Measurements from ENCODE around the gene MAPK6.

MAPK6 gene

GRCh38 chr15:52107238-52107637, 88.2 kb downstream of the MAPK6 start:
- DNase-seq = no peak

DNA sequence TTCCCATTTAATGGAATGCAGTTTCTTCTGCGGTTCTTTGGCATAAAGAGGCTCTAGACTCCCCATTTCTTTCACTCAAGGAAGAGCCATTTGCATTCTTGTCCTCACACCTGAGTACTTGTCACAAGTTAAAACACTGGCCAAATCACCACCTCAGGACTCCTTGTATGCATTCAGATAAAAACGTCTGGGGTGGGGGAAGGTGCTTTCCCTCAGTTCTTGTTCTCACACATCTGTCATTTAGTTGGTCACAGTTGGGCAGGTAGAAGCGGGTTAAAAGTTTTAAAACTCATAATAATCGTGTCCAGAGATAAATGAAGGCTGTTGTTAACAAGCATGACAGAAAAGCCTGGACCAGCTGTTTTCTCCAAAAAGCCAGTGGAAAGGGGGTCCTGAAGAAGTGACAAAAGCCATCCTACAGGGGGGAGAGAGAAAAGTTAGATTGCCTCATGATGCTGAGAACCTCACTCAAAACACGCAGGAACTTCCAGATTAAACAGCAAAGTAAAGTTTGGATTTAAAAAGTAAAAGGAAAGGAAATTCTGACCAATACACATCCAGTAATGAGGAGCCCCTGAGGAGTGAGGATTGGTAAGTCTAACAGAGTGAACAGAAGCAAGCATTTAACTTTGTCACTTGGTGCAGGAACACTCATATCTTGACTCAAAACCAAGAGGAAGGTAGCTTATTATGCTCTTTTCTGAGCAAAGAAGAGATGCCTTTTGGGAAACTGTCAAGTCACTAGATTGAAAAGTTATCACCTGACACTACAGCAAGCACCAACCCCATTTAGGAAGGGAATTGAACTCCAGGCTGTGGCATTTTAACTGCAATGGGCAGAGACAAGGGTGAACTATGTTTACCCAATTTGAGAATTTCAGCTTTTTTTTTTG, 90.8 kb downstream of the MAPK6 start:
- DNase-seq = no peak

DNA sequence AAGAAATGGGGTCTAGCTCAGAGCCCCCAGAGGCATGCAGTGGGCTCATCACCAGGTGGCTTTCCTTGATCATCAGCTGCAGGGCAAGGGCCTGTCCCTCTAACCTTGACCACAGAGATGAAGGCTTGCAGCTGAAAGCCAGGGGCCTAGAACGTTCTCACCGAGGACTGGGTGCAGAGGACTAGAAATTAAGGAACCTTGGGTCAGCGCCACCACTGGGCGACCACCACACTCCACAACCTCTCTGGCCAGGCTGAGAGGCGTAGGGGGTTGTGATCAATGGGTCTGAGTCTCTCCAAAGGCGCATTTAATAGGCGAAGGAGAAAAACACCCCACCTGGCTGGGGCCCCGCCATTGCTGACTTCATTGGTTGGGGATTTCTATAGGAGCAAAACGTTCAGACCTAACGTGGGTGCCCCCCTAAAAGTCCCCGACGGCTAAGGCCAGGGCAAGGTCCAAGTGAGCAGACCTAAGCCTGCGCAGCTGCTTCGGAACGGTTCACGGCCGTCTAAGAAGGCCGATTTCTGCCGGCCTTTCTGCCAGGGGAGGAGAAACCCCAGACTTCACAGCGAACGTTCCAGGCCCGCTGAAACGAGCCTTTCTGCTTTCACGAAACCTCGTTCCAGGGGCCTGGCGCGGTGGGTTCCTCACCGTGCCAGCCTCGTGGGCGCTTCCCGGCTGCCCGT, 92.6 kb downstream of the MAPK6 start:
- no peak for DNase-seq

- no peak for DNase-seq
These were observed 93.3 kb downstream of the MAPK6 start for GRCh38 chr15:52112203-52112750.

GRCh38 chr15:52113235-52113634, 94.2 kb downstream of the MAPK6 start:
- DNase-seq = no peak

GRCh38 chr15:52113708-52114107, 94.7 kb downstream of the MAPK6 start:
- DNase-seq = no peak

- DNase-seq = no peak
These were observed 95.4 kb downstream of the MAPK6 start for GRCh38 chr15:52114261-52115055.

GRCh38 chr15:52115598-52116427, 96.8 kb downstream of the MAPK6 start:
- DNase-seq = no peak

All from 8988T (cell line).